Esophagus squamous epithelium (tissue), 5 donors: ENCODE results near the gene CPNE9. TPM values are rescaled to one million over a fixed set of nuclear protein-coding genes. Genes with fewer than 3 reads are reported as not detected.
A peak's percentile ranks its signal among the peaks of the same experiment; 100 is the strongest.

Experiments used
- DNase-seq: peaks from one replicate; lab custom pipeline; 2025; lab: John Stamatoyannopoulos, UW
- H3K27ac ChIP-seq, 4 donors: fragments of 200-600 bp; sonication (generic); one replicate each; pipeline ENCODE4 v1.5.1; 2016 to 2019; ENCODE audit warnings: mild to moderate bottlenecking in 1 of 4
- H3K27me3 ChIP-seq, 4 donors: fragments of 200-600 bp; sonication (generic); 1 replicate in 3 of 4; 2 replicates in 1 of 4; pipeline versions ENCODE4 v1.5.1 to v1.6.0; 2017 to 2021; ENCODE audit warnings: antibody characterized with exemption in 1 of 4
- H3K36me3 ChIP-seq, 3 donors: fragments of 200-600 bp; sonication (generic); one replicate each; pipeline ENCODE4 v1.5.1; 2016 to 2019
- H3K4me1 ChIP-seq, 3 donors: fragments of 200-600 bp; sonication (generic); one replicate each; pipeline ENCODE4 v1.5.1; 2017 to 2019
- H3K4me3 ChIP-seq, 4 donors: fragments of 200-600 bp; sonication (generic); 1 replicate in 3 of 4; 2 replicates in 1 of 4; pipeline ENCODE4 v1.5.1; 2016 to 2019; ENCODE audit warnings: mild to moderate bottlenecking in 2 of 4, moderate library complexity in 1 of 4
- H3K9me3 ChIP-seq, 3 donors: fragments of 200-600 bp; sonication (generic); one replicate each; pipeline ENCODE4 v1.5.1; 2016 to 2019
- CTCF ChIP-seq, 6 experiments: fragments of 450-650 bp in 4 of 6; fragments of 200-600 bp in 2 of 6; sonication (generic) in 2 of 6; IDR thresholded peaks; one replicate each; pipeline ENCODE4 v1.5.1; 2016 to 2019; ENCODE audit warnings: antibody characterized with exemption in 6 of 6, mild to moderate bottlenecking in 4 of 6, moderate library complexity in 4 of 6
- POLR2A ChIP-seq, 4 donors: fragments of 450-650 bp; IDR thresholded peaks; one replicate each; pipeline ENCODE4 v1.6.1; 2017; ENCODE audit warnings: antibody characterized with exemption in 4 of 4, mild to moderate bottlenecking in 4 of 4, moderate library complexity in 3 of 4
- WGBS, 2 donors: methylation state at CpG; one replicate each; pipeline ENCODE4 v1.1.5; 2018; 5-methylcytosine and 5-hydroxymethylcytosine counted together
- intact Hi-C: fragments of 100-400 bp; cut with DNase I; formaldehyde crosslinking; loops from one replicate; pipeline ENCODE4 v1.15.0; 2022
- total RNA-seq, 4 donors: library from RNA; depleted of rRNA; stranded (reverse); fragments of >200 nt; gene quantifications; one replicate each; pipeline ENCODE4 v1.1.0, GENCODE V29; 2016
- donor health status: DM: yes; HTN: yes; CAD: no.

Gene CPNE9
- total RNA-seq, 4 donors from 2014 or later, result not detected

- DNase-seq, result no peak
Measured at GRCh38 chr3:9727743-9728142, 24.1 kb downstream of the CPNE9 start.

GRCh38 chr3:9729419-9729818, 25.8 kb downstream of the CPNE9 start:
- WGBS, 2 donors, result 86 to 88% methylated on average over 4 to 9 of the region's 10 CpGs
- intact Hi-C loops, result no loop called here

More at GRCh38 chr3:9727743-9728142, 24.1 kb downstream of the CPNE9 start:
- Histone ChIP-seq H3K9me3 (no peaks in the 10 kb centered on the region), H3K4me1 (peaks cover 6 to 16% (median 8%) of the 10 kb centered on the region in 3 donors), H3K4me3 (no peak overlapping the region), H3K36me3 (no peaks in the 10 kb centered on the region), H3K27me3 (no peaks in the 10 kb centered on the region), H3K27ac (no peak overlapping the region)
- TF ChIP-seq CTCF (IDR thresholded peaks at IDR 0.05), result no peak
- TF ChIP-seq POLR2A (IDR thresholded peaks at IDR 0.05), result no peak
- intact Hi-C loops, result no loop called here
- 84 to 88% methylated on average over 2 of the region's 2 CpGs for WGBS, 2 donors

GRCh38 chr3:9730657-9731205, 27.1 kb downstream of the CPNE9 start:
- no peaks in the 10 kb centered on the region for H3K9me3 ChIP-seq
- DNase-seq, result no peak
- H3K27ac ChIP-seq, result peak overlapping the region; percentile 91 to 98 (median 94)
- H3K4me3 ChIP-seq, result peak overlapping the region; percentile 69 to 100 (median 75)
- no peak for TF ChIP-seq CTCF (IDR thresholded peaks at IDR 0.05)
- no peak for TF ChIP-seq POLR2A (IDR thresholded peaks at IDR 0.05)
- peaks cover 14 to 42% (median 20%) of the 10 kb centered on the region in 3 donors for H3K4me1 ChIP-seq
- H3K27me3 ChIP-seq, result no peaks in the 10 kb centered on the region
- WGBS, 2 donors, result 1% methylated on average over 16 of the region's 17 CpGs
- H3K36me3 ChIP-seq, result peaks cover 0 to 20% (median 8%) of the 10 kb centered on the region in 3 donors
- intact Hi-C loops, result no loop called here

More at GRCh38 chr3:9729419-9729818, 25.8 kb downstream of the CPNE9 start:
- H3K36me3 ChIP-seq, result peaks cover 0 to 7% (median 0%) of the 10 kb centered on the region in 3 donors
- no peaks in the 10 kb centered on the region for H3K27me3 ChIP-seq
- no peak for TF ChIP-seq POLR2A (IDR thresholded peaks at IDR 0.05)
- no peak for TF ChIP-seq CTCF (IDR thresholded peaks at IDR 0.05)
- H3K9me3 ChIP-seq, result no peaks in the 10 kb centered on the region
- no peak overlapping the region for H3K27ac ChIP-seq
- H3K4me1 ChIP-seq, result peaks cover 14 to 33% (median 20%) of the 10 kb centered on the region in 3 donors
- H3K4me3 ChIP-seq, result no peak overlapping the region
- DNase-seq, result no peak

- peaks cover 0 to 27% (median 12%) of the 10 kb centered on the region in 3 donors for H3K36me3 ChIP-seq
- no peaks in the 10 kb centered on the region for H3K9me3 ChIP-seq
- peaks cover 14 to 42% (median 20%) of the 10 kb centered on the region in 3 donors for H3K4me1 ChIP-seq
- DNase-seq, result peak; percentile 96
- WGBS, 2 donors, result 0 to 4% methylated on average over 4 to 12 of the region's 88 CpGs
- peak within 1 kb of the TSS; percentile 69 to 100 (median 75) for H3K4me3 ChIP-seq
- intact Hi-C loops, result no loop called here
- H3K27me3 ChIP-seq, result no peaks in the 10 kb centered on the region
- H3K27ac ChIP-seq, result peak within 1 kb of the TSS; percentile 91 to 98 (median 94)
- peak in 2 of 6 experiments; percentile 6 to 21 for TF ChIP-seq CTCF (IDR thresholded peaks at IDR 0.05)
- peak in 2 of 4 donors; percentile 42 to 57 for TF ChIP-seq POLR2A (IDR thresholded peaks at IDR 0.05)
Measured at GRCh38 chr3:9731206-9732079, 27.8 kb downstream of the CPNE9 start, which contains the start of gene BRPF1. Gene BRPF1, plus strand, starts transcription at chr3:9731735. Its CDS starts 2,406 bp downstream, at chr3:9734141.
